MM.1S (cell line): ENCODE data around the gene MSMP.

Experiments
- DNase-seq: peaks from one replicate; pipeline ENCODE4 v3.0.0-alpha.2; 2015
- H2AFZ ChIP-seq: fragments of 300-600 bp; sonication (generic); 2 replicates; pipeline ENCODE4 v1.6.0; 2016; ENCODE audit warnings: antibody characterized with exemption, low read length
- H3F3A ChIP-seq: fragments of 300-600 bp; sonication (generic); 2 replicates; pipeline ENCODE4 v1.6.1; 2016; ENCODE audit warnings: mild to moderate bottlenecking, antibody characterized with exemption, low read length, moderate library complexity, mixed read lengths; ENCODE audit not compliant: insufficient read depth
- H3K27ac ChIP-seq: fragments of 300-600 bp; sonication (generic); 2 replicates; pipeline ENCODE4 v1.5.1; 2016; ENCODE audit warnings: mild to moderate bottlenecking, low read length
- H3K27me3 ChIP-seq: fragments of 300-600 bp; sonication (generic); replicated peaks from 2 replicates; pipeline ENCODE4 v1.6.0; 2016; ENCODE audit warnings: low read length; ENCODE audit not compliant: insufficient read depth
- H3K36me3 ChIP-seq: fragments of 300-600 bp; sonication (generic); replicated peaks from 2 replicates; pipeline ENCODE4 v1.6.1; 2016; ENCODE audit warnings: mild to moderate bottlenecking, low read length, mixed read lengths; ENCODE audit not compliant: insufficient read depth
- H3K4me1 ChIP-seq: fragments of 300-600 bp; sonication (generic); 2 replicates; pipeline ENCODE4 v1.6.1; 2016; ENCODE audit warnings: low read length, mixed read lengths
- H3K4me2 ChIP-seq: fragments of 300-600 bp; sonication (generic); 2 replicates; pipeline ENCODE4 v1.6.0; 2016; ENCODE audit warnings: low read depth, low read length
- H3K4me3 ChIP-seq: fragments of 300-600 bp; sonication (generic); 2 replicates; pipeline ENCODE4 v1.5.1; 2016; ENCODE audit warnings: low read length, mixed read lengths
- H3K79me2 ChIP-seq: fragments of 300-600 bp; sonication (generic); 2 replicates; pipeline ENCODE4 v1.6.1; 2016; ENCODE audit warnings: mixed run types, low read length, mixed read lengths
- H3K9ac ChIP-seq: fragments of 300-600 bp; sonication (generic); 2 replicates; pipeline ENCODE4 v1.6.1; 2016; ENCODE audit warnings: low read length, mixed read lengths
- H3K9me2 ChIP-seq: fragments of 300-600 bp; sonication (generic); replicated peaks from 2 replicates; pipeline ENCODE4 v1.6.1; 2016; ENCODE audit warnings: mild to moderate bottlenecking, low read length, mixed read lengths; ENCODE audit not compliant: insufficient read depth
- H3K9me3 ChIP-seq: fragments of 300-600 bp; sonication (generic); replicated peaks from 2 replicates; pipeline ENCODE4 v1.6.1; 2016; ENCODE audit warnings: mild to moderate bottlenecking, low read length, mixed read lengths; ENCODE audit not compliant: insufficient read depth
- H4K20me1 ChIP-seq: fragments of 300-600 bp; sonication (generic); 2 replicates; pipeline ENCODE4 v1.6.1; 2016; ENCODE audit warnings: mild to moderate bottlenecking, low read length, moderate library complexity, mixed read lengths; ENCODE audit not compliant: insufficient read depth
- EZH2 ChIP-seq: fragments of 300-600 bp; sonication (generic); optimal IDR thresholded peaks from 2 replicates; pipeline ENCODE3; 2017; ENCODE audit warnings: low read depth, mild to moderate bottlenecking, antibody characterized with exemption, low read length, mixed read lengths
- EZH2phosphoT487 ChIP-seq: fragments of 300-600 bp; sonication (generic); IDR thresholded peaks from 2 replicates; pipeline ENCODE4 v1.6.1; 2018; ENCODE audit warnings: antibody characterized with exemption, low read length
- TF ChIP-seq, protein P1 (sequence below): fragments of 300-600 bp; sonication (generic); IDR thresholded peaks from 2 replicates; pipeline ENCODE4 v1.5.1; 2016; ENCODE audit warnings: antibody characterized with exemption, low read length, mixed read lengths

Gene MSMP

DNA sequence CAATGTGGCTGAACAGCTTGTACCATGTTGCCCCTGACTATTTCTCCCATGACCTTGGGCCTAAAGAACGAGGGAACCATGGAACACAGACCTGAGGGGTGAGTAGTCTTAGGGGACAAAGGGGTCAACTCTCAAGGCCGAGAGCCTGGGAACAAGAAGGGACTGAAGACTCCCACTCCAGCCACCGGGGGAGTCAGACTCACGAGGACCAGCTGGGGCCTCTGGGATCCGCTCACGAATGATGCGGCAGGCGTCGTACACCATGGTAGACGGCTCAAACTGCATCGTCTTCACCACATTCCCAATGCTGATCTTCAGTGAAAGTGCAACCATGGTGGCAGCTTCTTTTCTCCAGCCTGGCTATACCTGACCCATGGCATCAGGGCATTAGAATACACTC, 28.7 kb downstream of the MSMP start:
- TF ChIP-seq EZH2 (no peak), EZH2phosphoT487 (no peak)
- TF ChIP-seq, protein P1, sequence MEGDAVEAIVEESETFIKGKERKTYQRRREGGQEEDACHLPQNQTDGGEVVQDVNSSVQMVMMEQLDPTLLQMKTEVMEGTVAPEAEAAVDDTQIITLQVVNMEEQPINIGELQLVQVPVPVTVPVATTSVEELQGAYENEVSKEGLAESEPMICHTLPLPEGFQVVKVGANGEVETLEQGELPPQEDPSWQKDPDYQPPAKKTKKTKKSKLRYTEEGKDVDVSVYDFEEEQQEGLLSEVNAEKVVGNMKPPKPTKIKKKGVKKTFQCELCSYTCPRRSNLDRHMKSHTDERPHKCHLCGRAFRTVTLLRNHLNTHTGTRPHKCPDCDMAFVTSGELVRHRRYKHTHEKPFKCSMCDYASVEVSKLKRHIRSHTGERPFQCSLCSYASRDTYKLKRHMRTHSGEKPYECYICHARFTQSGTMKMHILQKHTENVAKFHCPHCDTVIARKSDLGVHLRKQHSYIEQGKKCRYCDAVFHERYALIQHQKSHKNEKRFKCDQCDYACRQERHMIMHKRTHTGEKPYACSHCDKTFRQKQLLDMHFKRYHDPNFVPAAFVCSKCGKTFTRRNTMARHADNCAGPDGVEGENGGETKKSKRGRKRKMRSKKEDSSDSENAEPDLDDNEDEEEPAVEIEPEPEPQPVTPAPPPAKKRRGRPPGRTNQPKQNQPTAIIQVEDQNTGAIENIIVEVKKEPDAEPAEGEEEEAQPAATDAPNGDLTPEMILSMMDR = no peak
- no peaks in the 10 kb centered on the region for H3F3A ChIP-seq
- H3K9ac ChIP-seq = no peak overlapping the region

DNA sequence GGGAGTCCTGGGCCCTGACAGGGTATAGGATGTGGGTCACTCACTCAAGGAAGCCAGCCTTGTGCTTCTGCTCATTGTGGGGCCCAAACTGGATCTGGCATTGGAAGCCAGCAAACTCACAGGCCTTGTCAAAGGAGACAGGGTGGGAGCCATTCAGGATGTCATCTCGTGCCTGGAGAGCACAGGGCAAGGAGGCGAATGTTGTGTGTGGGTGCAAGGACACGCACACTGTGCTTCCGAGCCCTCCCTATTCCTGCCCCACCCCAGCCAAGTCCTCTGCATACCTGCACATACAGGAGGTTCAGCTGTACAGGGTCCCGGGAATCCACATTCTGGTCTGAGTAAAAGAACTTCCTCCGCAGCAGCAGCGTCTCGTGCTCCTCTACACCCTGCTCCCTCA, 30.2 kb downstream of the MSMP start:
- H3K9ac ChIP-seq = no peak overlapping the region
- H3K27me3 ChIP-seq = no peaks in the 10 kb centered on the region
- no peaks in the 10 kb centered on the region for H3K9me2 ChIP-seq
- no peaks in the 10 kb centered on the region; the same call in 1 of the 2 replicates for H3K36me3 ChIP-seq
- no peak overlapping the region for H2AFZ ChIP-seq
- H3F3A ChIP-seq = no peaks in the 10 kb centered on the region
- no peak for DNase-seq
- no peak overlapping the region for H3K27ac ChIP-seq
- peaks cover 28% of the 10 kb centered on the region for H3K79me2 ChIP-seq
- no peaks in the 10 kb centered on the region for H4K20me1 ChIP-seq
- peaks cover 5% of the 10 kb centered on the region for H3K4me1 ChIP-seq
- TF ChIP-seq, protein P1 = no peak
- TF ChIP-seq EZH2 = no peak
- no peak for TF ChIP-seq EZH2phosphoT487
- no peak overlapping the region for H3K4me2 ChIP-seq
- H3K9me3 ChIP-seq = no peaks in the 10 kb centered on the region
- H3K4me3 ChIP-seq = no peak overlapping the region

More for the DNA sequence above, 28.7 kb downstream of the MSMP start:
- Histone ChIP-seq H3K79me2 (peaks cover 42% of the 10 kb centered on the region), H3K4me3 (no peak overlapping the region), H3K9me3 (no peaks in the 10 kb centered on the region), H4K20me1 (no peaks in the 10 kb centered on the region), H3K27ac (no peak overlapping the region), H3K9me2 (no peaks in the 10 kb centered on the region), H3K36me3 (no peaks in the 10 kb centered on the region; the same call in 1 of the 2 replicates), H2AFZ (no peak overlapping the region), H3K27me3 (no peaks in the 10 kb centered on the region), H3K4me2 (no peak overlapping the region), H3K4me1 (peaks cover 19% of the 10 kb centered on the region)
- no peak for DNase-seq

DNA sequence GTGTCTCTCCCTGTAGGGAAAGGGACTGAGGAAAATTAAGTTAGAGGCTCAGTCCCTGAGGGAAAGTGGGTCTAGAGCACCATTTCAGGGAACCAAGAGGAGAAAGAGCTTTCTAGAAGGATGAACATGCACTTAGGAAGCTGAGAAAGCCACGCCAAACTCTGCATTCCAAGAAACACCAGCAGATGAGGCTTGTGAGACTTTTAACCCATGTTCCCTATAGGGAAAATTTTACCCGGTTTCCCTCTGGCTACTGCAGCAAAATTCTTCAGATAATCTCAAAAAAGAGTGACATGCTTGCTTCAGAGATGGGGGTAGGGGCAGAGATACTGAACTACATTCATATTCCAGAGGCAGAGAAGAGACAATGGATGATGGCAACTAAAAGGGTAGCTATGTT, 30.6 kb downstream of the MSMP start:
- H3K4me1 ChIP-seq = peaks cover under 1% of the 10 kb centered on the region; the same call in 1 of the 2 replicates
- H3K27me3 ChIP-seq = no peaks in the 10 kb centered on the region
- no peak overlapping the region for H3K4me3 ChIP-seq
- H3K79me2 ChIP-seq = peaks cover 23% of the 10 kb centered on the region
- no peaks in the 10 kb centered on the region; the same call in 1 of the 2 replicates for H3K36me3 ChIP-seq
- H4K20me1 ChIP-seq = no peaks in the 10 kb centered on the region
- no peaks in the 10 kb centered on the region for H3K9me2 ChIP-seq
- DNase-seq = no peak
- no peak overlapping the region for H3K4me2 ChIP-seq
- no peaks in the 10 kb centered on the region for H3K9me3 ChIP-seq
- no peak overlapping the region for H3K27ac ChIP-seq
- H3K9ac ChIP-seq = no peak overlapping the region
- no peaks in the 10 kb centered on the region for H3F3A ChIP-seq
- no peak for TF ChIP-seq EZH2phosphoT487
- TF ChIP-seq EZH2 = no peak
- TF ChIP-seq, protein P1 = no peak
- H2AFZ ChIP-seq = no peak overlapping the region
